ENCODE measurements around the gene PIM3.

PIM3 gene

GRCh38 chr22:49960159-49961004, at the start of gene PIM3:
TSS of gene PIM3 (plus strand) at chr22:49960772. CDS start at chr22:49960948, 176 bp downstream.
- peak; percentile 91 to 98 for DNase-seq

- DNase-seq, result no peak
Observed at GRCh38 chr22:49911881-49912625, 48.5 kb upstream of the PIM3 start.

GRCh38 chr22:49913026-49913425, 47.5 kb upstream of the PIM3 start:
- no peak for DNase-seq

GRCh38 chr22:49913446-49913845, 47.1 kb upstream of the PIM3 start:
- DNase-seq, result no peak

- no peak for DNase-seq
Observed at GRCh38 chr22:49914256-49914655, 46.3 kb upstream of the PIM3 start.

GRCh38 chr22:49915610-49916009, 45.0 kb upstream of the PIM3 start:
- DNase-seq, result no peak

- no peak for DNase-seq
Observed at GRCh38 chr22:49916831-49917230, 43.7 kb upstream of the PIM3 start.

GRCh38 chr22:49917974-49918910, 42.3 kb upstream of the PIM3 start, which contains the start of the genes ALG12 and CRELD2:
TSS of gene ALG12 (minus strand) at chr22:49918438. CDS start at chr22:49913765, 4,673 bp downstream.
TSS of gene CRELD2 (plus strand) at chr22:49918634. CDS start at chr22:49918770, 136 bp downstream.
- DNase-seq, result peak; percentile 96

GRCh38 chr22:49918911-49919881, 41.4 kb upstream of the PIM3 start:
- peak in 1 of 2 experiments; percentile 16 for DNase-seq

GRCh38 chr22:49920859-49921258, 39.7 kb upstream of the PIM3 start:
- no peak for DNase-seq

GRCh38 chr22:49921508-49922278, 38.9 kb upstream of the PIM3 start:
- no peak for DNase-seq

- no peak for DNase-seq
Observed at GRCh38 chr22:49922484-49922883, 38.1 kb upstream of the PIM3 start.

GRCh38 chr22:49922926-49923325, 37.6 kb upstream of the PIM3 start:
- no peak for DNase-seq

GRCh38 chr22:49923445-49923844, 37.1 kb upstream of the PIM3 start:
- no peak for DNase-seq

- no peak for DNase-seq
Observed at GRCh38 chr22:49924113-49924833, 36.3 kb upstream of the PIM3 start.

- DNase-seq, result no peak
Observed at GRCh38 chr22:49925525-49926128, 34.9 kb upstream of the PIM3 start.

- no peak for DNase-seq
Observed at GRCh38 chr22:49926916-49927315, 33.7 kb upstream of the PIM3 start.

GRCh38 chr22:49927483-49928184, 32.9 kb upstream of the PIM3 start:
- DNase-seq, result no peak

- DNase-seq, result no peak
Observed at GRCh38 chr22:49928185-49928495, 32.4 kb upstream of the PIM3 start.
